ENCODE data around the gene SVIP.

Gene SVIP, protein sequence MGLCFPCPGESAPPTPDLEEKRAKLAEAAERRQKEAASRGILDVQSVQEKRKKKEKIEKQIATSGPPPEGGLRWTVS

DNA sequence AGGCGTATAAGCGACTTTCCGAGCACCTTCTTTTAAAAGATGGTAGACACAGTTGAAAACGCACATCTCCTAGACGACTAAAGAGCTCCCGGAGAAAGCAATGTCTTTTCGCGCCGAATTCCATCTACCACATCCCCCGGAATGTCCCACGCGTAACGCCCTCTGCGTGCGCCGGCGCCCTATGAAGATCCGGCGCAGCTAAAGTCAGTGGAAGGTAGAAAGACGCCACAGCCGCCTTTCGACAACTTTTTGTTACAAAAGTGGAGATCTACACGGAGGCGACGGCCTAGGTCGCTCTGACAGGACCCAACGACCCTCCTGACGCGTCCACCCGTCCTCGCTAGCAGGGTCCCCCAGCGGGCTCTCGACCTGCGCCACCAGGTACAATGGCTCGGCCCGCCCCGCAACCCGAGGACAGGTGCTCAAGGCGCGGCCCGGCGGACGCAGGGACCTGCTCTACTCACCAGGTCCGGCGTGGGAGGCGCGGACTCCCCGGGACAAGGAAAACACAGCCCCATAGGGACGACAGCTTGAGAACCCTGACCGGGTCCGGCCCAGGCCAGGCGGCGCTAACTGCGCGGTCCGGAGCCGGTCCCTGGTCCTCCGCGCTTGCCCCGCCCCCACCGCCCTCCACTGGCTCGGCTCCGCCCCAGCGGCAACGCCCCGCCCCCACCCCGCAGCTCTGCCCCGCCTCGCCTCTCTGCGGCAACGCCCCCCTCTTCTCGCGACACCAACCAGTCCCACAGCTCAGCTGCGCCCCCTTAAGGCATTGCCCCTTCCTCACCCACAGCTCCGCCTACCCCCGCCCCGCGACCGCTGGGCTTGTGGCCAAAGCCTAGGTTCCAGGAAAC, at the start of gene SVIP:
Gene SVIP, minus strand, starts transcription at position 571 of the 851 bp plus-strand sequence. Its CDS starts 53 bp downstream, at position 518.
- no peak for TF ChIP-seq EZH2phosphoT487 (IDR thresholded peaks at IDR 0.05; ENCODE audit: borderline replicate concordance, low read length)
- TF ChIP-seq, protein P1, sequence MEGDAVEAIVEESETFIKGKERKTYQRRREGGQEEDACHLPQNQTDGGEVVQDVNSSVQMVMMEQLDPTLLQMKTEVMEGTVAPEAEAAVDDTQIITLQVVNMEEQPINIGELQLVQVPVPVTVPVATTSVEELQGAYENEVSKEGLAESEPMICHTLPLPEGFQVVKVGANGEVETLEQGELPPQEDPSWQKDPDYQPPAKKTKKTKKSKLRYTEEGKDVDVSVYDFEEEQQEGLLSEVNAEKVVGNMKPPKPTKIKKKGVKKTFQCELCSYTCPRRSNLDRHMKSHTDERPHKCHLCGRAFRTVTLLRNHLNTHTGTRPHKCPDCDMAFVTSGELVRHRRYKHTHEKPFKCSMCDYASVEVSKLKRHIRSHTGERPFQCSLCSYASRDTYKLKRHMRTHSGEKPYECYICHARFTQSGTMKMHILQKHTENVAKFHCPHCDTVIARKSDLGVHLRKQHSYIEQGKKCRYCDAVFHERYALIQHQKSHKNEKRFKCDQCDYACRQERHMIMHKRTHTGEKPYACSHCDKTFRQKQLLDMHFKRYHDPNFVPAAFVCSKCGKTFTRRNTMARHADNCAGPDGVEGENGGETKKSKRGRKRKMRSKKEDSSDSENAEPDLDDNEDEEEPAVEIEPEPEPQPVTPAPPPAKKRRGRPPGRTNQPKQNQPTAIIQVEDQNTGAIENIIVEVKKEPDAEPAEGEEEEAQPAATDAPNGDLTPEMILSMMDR (IDR thresholded peaks at IDR 0.05; ENCODE audit: low read depth, low read length, poor library complexity, severe bottlenecking) = peak; percentile 64
- no peaks in the 10 kb centered on the region for H3F3A ChIP-seq (ENCODE audit: control insufficient read depth, insufficient read depth)
- H4K20me1 ChIP-seq (ENCODE audit: control insufficient read depth, insufficient read depth, low read depth, low read length) = no peaks in the 10 kb centered on the region
- peaks cover 13% of the 10 kb centered on the region for H3K4me1 ChIP-seq (ENCODE audit: control insufficient read depth, low read length)
- H3K9me2 ChIP-seq (replicated peaks; ENCODE audit: control insufficient read depth, low read length) = no peaks in the 10 kb centered on the region; the same call in 1 of the 2 replicates
- peak within 1 kb of the TSS; percentile 69 for H3K4me2 ChIP-seq (ENCODE audit: low read length)
- H3K36me3 ChIP-seq (ENCODE audit: control insufficient read depth, low read length) = peaks cover 21% of the 10 kb centered on the region
- H3K27ac ChIP-seq (ENCODE audit: low read depth, low read length) = peak within 1 kb of the TSS; percentile 56
- no peaks in the 10 kb centered on the region for H3K27me3 ChIP-seq (ENCODE audit: control insufficient read depth, low read length)
- H3K9me3 ChIP-seq (ENCODE audit: control insufficient read depth, insufficient read depth, low read length) = no peaks in the 10 kb centered on the region
- peak within 1 kb of the TSS; percentile 91 for H3K4me3 ChIP-seq (ENCODE audit: low read length)
- peaks cover 12% of the 10 kb centered on the region for H3K79me2 ChIP-seq (ENCODE audit: control insufficient read depth, low read length)

DNA sequence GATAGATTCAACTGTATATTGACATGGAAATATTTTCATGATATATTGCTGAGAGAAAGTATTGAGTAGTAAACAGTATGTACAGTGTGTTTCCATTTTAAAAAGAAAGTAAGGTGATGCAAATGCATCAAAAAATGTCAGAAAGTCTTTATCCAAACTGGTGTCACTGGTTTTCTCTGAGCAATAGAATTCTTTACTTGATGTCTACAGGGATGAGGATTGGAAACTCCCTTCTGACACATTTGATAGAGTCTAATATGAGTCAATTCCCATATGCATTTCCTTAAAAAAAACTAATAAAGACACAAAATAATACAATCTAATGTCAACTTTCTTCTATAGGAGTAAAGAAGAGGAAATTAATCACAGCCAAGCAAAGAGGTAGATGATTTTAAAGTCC, 49.0 kb upstream of the SVIP start:
- Histone ChIP-seq H3K4me2 (ENCODE audit: low read length) (no peak overlapping the region), H3K9me3 (ENCODE audit: control insufficient read depth, insufficient read depth, low read length) (no peaks in the 10 kb centered on the region), H3F3A (ENCODE audit: control insufficient read depth, insufficient read depth) (no peaks in the 10 kb centered on the region), H3K79me2 (ENCODE audit: control insufficient read depth, low read length) (no peaks in the 10 kb centered on the region), H3K27me3 (ENCODE audit: control insufficient read depth, low read length) (no peaks in the 10 kb centered on the region), H3K27ac (ENCODE audit: low read depth, low read length) (no peak overlapping the region), H3K4me1 (ENCODE audit: control insufficient read depth, low read length) (no peaks in the 10 kb centered on the region), H4K20me1 (ENCODE audit: control insufficient read depth, insufficient read depth, low read depth, low read length) (no peaks in the 10 kb centered on the region), H3K9me2 (replicated peaks; ENCODE audit: control insufficient read depth, low read length) (no peaks in the 10 kb centered on the region), H3K4me3 (ENCODE audit: low read length) (no peak overlapping the region), H3K36me3 (ENCODE audit: control insufficient read depth, low read length) (no peaks in the 10 kb centered on the region)
- TF ChIP-seq EZH2phosphoT487 (IDR thresholded peaks at IDR 0.05; ENCODE audit: borderline replicate concordance, low read length) = no peak
- TF ChIP-seq, protein P1 (IDR thresholded peaks at IDR 0.05; ENCODE audit: low read depth, low read length, poor library complexity, severe bottlenecking) = no peak

DNA sequence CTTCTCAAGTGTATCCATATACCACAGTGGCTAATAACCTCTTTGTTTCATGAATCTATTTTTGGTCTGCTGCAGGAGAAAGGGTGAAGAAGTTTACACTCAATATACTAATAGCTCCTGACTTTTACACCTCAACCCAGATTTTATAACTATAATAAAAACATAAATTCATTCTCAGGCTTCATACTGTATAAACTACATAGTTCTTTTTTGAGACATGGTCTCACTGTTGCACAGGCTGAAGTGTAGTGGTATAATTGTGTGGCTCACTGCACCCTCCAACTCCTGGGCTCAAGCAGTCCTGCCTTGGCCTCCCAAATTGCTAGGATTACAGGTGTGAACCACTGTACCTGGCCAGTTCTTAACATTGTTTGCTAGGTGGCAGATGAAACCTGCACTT, 48.4 kb upstream of the SVIP start:
- Histone ChIP-seq H3K79me2 (ENCODE audit: control insufficient read depth, low read length) (no peaks in the 10 kb centered on the region), H3K4me3 (ENCODE audit: low read length) (no peak overlapping the region), H3K4me1 (ENCODE audit: control insufficient read depth, low read length) (no peaks in the 10 kb centered on the region), H3K27ac (ENCODE audit: low read depth, low read length) (no peak overlapping the region), H3F3A (ENCODE audit: control insufficient read depth, insufficient read depth) (no peaks in the 10 kb centered on the region), H3K27me3 (ENCODE audit: control insufficient read depth, low read length) (no peaks in the 10 kb centered on the region), H3K9me3 (ENCODE audit: control insufficient read depth, insufficient read depth, low read length) (no peaks in the 10 kb centered on the region), H3K36me3 (ENCODE audit: control insufficient read depth, low read length) (no peaks in the 10 kb centered on the region), H3K9me2 (replicated peaks; ENCODE audit: control insufficient read depth, low read length) (no peaks in the 10 kb centered on the region), H3K4me2 (ENCODE audit: low read length) (no peak overlapping the region), H4K20me1 (ENCODE audit: control insufficient read depth, insufficient read depth, low read depth, low read length) (no peaks in the 10 kb centered on the region)
- TF ChIP-seq EZH2phosphoT487 (IDR thresholded peaks at IDR 0.05; ENCODE audit: borderline replicate concordance, low read length) = no peak
- TF ChIP-seq, protein P1 (IDR thresholded peaks at IDR 0.05; ENCODE audit: low read depth, low read length, poor library complexity, severe bottlenecking) = no peak

Data from DOHH2 (cell line).